ENCODE data around the gene STX4. TPM values are rescaled to one million over a fixed set of nuclear protein-coding genes. Genes with fewer than 3 reads are reported as not detected.

The STX4 gene
- total RNA-seq, 4 donors from 2014 or later = 60.2 to 159 (median 101) TPM

GRCh38 chr16:31067342-31067741, 34.0 kb downstream of the STX4 start:
- no peak for DNase-seq
- TF ChIP-seq POLR2A (IDR thresholded peaks at IDR 0.05) (no peak), CTCF (IDR thresholded peaks at IDR 0.05) (no peak)
- Histone ChIP-seq H3K4me1 (peaks cover 0 to 20% (median 4%) of the 10 kb centered on the region in 4 donors), H3K27me3 (no peaks in the 10 kb centered on the region), H3K36me3 (peaks cover 0 to 11% (median 0%) of the 10 kb centered on the region in 3 donors), H3K4me3 (no peak overlapping the region), H3K9me3 (no peaks in the 10 kb centered on the region), H3K27ac (no peak overlapping the region)

DNA sequence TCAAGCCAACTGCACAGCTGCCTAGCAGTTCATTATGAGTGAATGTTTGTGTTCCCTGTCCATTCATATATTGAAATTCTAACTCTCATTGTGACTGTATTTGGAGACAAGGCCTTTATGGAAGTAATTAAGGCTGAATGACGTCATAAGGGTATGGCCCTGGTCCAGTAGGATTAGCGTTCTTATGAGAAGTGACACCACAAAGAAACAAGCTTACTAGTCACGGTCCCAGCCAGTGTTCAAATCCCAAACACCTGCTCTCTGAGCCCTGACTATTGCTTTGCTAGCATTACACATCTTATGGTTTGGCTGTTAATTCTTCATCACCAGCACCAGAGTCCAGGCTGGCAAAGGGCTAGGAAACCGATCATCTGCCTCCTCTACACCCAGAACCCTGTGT, 38.5 kb downstream of the STX4 start:
- H3K36me3 ChIP-seq = peaks cover 0 to 8% (median 0%) of the 10 kb centered on the region in 3 donors
- no peaks in the 10 kb centered on the region for H3K9me3 ChIP-seq
- peaks cover 4 to 30% (median 6%) of the 10 kb centered on the region in 4 donors for H3K4me1 ChIP-seq
- TF ChIP-seq POLR2A (IDR thresholded peaks at IDR 0.05) (no peak), CTCF (IDR thresholded peaks at IDR 0.05) (no peak)
- peak overlapping the region in 2 of 4 donors; percentile 92 to 94 for H3K4me3 ChIP-seq
- peak overlapping the region in 1 of 4 donors; percentile 95 for H3K27ac ChIP-seq
- H3K27me3 ChIP-seq = no peaks in the 10 kb centered on the region
- no peak for DNase-seq

DNA sequence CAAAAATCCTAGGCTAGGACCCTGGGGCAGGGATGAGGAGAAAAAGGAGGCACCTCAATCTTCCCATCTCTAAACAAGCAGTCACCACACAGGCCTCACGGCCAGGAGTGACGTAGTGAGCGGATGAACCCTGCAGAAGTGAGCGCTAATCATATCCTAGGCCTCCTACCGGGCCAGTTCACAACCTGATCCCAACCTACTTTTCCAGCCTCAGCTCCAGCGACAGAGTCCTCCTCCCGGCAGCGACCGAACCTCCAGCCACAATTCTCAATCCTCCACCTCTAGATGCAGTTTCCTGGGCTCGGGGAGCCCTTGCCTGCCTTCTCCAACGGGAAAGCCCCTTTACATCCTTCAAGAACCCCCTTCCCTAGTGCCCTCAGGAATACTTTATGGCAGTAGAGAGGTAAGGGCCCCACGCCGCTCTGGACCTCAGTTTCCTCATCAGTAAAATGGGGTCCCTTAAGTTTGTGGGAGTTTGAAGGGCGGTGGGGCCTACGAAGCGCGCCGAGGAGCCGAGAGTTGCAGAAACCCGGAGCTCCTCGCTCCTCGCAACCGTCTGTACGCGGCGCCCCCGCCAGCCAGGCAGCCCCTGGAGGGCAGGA, 39.3 kb downstream of the STX4 start:
- peak; percentile 33 to 67 (median 49) for DNase-seq
- H3K9me3 ChIP-seq = no peaks in the 10 kb centered on the region

DNA sequence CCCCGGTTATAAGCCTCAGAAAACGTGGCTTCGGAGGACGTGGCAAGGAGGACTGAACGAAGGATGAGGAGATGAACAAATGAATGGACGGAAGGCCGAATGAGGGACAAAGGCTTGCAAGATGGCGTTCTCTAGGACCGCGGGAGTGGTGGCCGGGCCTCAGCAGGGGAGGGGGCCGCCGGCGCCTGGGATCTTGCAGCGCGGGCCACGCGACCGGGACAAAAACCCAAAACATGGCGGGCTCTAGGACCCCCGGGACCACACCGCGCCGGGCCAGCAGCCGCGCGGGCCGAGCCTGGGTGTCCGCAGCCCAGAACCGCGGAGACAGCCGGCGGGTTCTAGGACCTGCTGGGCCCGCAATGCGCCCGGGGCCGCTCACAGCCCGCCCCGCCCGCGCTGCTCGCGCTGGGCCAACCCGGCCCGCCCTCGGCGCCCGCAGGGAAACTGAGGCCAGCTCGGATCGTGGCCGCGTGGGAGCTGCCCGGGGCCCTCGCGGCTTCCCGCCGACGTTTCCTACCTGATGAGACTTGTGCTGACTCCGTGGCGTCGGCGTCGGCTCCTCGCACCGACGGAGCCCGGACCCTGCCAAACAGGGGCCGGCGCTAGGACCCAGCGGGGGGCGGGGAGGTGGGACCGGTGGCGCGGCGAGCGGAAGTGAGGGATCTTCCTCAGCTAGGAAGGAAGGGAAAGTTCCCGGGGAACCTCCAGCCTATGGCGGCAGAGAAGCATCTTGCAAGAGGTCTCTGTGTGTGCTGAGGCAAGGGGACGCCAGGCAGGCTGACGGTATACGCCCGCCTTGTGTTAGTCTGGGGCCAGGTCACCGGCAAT, 40.0 kb downstream of the STX4 start:
- TF ChIP-seq POLR2A (IDR thresholded peaks at IDR 0.05) (peak in 1 of 2 donors; percentile 7), CTCF (IDR thresholded peaks at IDR 0.05) (peak in 1 of 6 experiments; percentile 8)
- peak; percentile 92 to 97 (median 94) for DNase-seq
- Histone ChIP-seq H3K27me3 (no peaks in the 10 kb centered on the region), H3K4me1 (peaks cover 4 to 30% (median 6%) of the 10 kb centered on the region in 4 donors), H3K9me3 (no peaks in the 10 kb centered on the region), H3K27ac (peak overlapping the region; percentile 89 to 96 (median 95)), H3K36me3 (peaks cover 0 to 23% (median 0%) of the 10 kb centered on the region in 3 donors), H3K4me3 (peak overlapping the region; percentile 76 to 96 (median 93))

More for the DNA sequence above, 39.3 kb downstream of the STX4 start:
- H3K36me3 ChIP-seq = peaks cover 0 to 16% (median 0%) of the 10 kb centered on the region in 3 donors
- peak overlapping the region; percentile 76 to 96 (median 93) for H3K4me3 ChIP-seq
- H3K27me3 ChIP-seq = no peaks in the 10 kb centered on the region
- H3K27ac ChIP-seq = peak overlapping the region; percentile 89 to 96 (median 95)
- TF ChIP-seq CTCF (IDR thresholded peaks at IDR 0.05) (peak in 1 of 6 experiments; percentile 4), POLR2A (IDR thresholded peaks at IDR 0.05) (no peak)
- H3K4me1 ChIP-seq = peaks cover 4 to 30% (median 6%) of the 10 kb centered on the region in 4 donors

DNA sequence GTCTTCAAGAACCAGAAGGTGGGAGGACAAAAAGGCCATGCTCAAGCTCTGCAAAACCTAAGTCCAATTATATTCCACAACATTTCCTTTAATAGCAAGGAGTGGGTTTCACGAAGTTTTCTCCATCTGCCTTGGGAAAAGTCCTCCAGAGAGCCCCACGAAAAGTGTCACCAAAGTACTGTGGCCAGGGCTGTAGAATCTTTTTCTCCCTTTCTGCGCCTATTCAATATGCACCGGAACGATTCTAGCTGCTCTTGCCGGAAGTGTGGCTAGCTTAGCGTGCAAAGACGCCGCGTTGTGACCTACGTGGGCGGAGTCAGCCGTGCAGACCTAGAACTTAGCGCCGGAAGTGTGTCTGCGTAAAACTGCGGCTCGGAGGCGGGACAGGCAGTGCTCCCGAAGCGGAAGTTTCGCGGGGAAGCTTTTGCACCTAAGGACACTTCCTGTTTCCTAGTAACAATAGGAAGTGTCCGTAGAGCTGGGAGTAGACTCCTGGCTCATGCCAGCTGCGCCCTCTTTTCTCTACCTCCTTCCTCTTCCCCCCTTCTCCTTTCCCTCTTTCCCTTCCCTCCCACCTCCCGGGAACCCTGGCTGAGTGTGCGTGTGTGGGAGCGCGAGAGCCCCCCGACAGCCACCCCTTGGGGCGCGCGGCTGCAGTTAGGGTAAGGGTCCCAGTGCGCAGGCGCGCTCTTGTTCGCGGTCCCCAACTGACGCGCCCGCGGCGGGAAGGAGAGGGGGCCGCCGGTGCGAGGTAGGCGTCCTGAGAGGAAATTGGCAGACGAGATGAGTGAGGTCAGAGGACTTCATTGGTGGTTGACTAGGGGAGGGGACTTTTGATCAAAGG, 40.8 kb downstream of the STX4 start, which contains the start of the genes ZNF646 and ZNF668:
TSS of gene ZNF646 (plus strand) at position 453 of the 844 bp plus-strand sequence. CDS start 1,903 bp downstream, outside the sequence.
TSS of gene ZNF668 (minus strand) at position 271 of the 844 bp plus-strand sequence. CDS start 9,781 bp downstream, outside the sequence.
- Histone ChIP-seq H3K36me3 (peaks cover 0 to 32% (median 0%) of the 10 kb centered on the region in 3 donors), H3K9me3 (no peaks in the 10 kb centered on the region), H3K4me3 (peak within 1 kb of the TSS; percentile 76 to 96 (median 93)), H3K27me3 (no peaks in the 10 kb centered on the region), H3K27ac (peak within 1 kb of the TSS; percentile 89 to 96 (median 95)), H3K4me1 (peaks cover 4 to 30% (median 6%) of the 10 kb centered on the region in 4 donors)
- TF ChIP-seq CTCF (IDR thresholded peaks at IDR 0.05) (peak in 1 of 6 experiments; percentile 12), POLR2A (IDR thresholded peaks at IDR 0.05) (peak; percentile 45 to 82)
- peak; percentile 98 to 100 (median 99) for DNase-seq

All from Peyer's patch (tissue), 4 donors.